B cell (primary cell): ENCODE measurements around the gene PER1. TPM values are rescaled to one million over a fixed set of nuclear protein-coding genes. Genes with fewer than 3 reads are reported as not detected.

ENCODE experiments used
- ATAC-seq: fragments of 200-7000 bp; cut with Tn5 transposase; one replicate; pipeline ENCODE4 v1.10.0; 2021; ENCODE audit warnings: low read depth, mild to moderate bottlenecking, moderate number of reproducible peaks, moderate library complexity
- CTCF ChIA-PET: fragments of 350-600 bp; sonication (Branson Sonifier 250); formaldehyde crosslinking; loops from one replicate; lab custom pipeline; 2021; ENCODE audit warnings: antibody characterized with exemption, inconsistent platforms; lab: Charles Lee
- POLR2A ChIA-PET: fragments of 350-600 bp; sonication (Branson Sonifier 250); formaldehyde crosslinking; loops from one replicate; lab custom pipeline; 2021; ENCODE audit warnings: antibody characterized with exemption; lab: Charles Lee
- DNase-seq: peaks from one replicate; pipeline ENCODE4 v3.0.0; 2013
- H2AFZ ChIP-seq: 2 replicates; pipeline ENCODE4 v1.6.1; 2012; ENCODE audit warnings: mild to moderate bottlenecking, low read depth, low read length; ENCODE audit not compliant: insufficient read depth, poor library complexity, severe bottlenecking
- H3K27ac ChIP-seq, 2 donors: 1 replicate in 1 of 2; 2 replicates in 1 of 2; pipeline ENCODE4 v1.5.1; 2012 to 2013; ENCODE audit warnings: low read length in 2 of 2, mild to moderate bottlenecking in 2 of 2, moderate library complexity in 1 of 2
- H3K27me3 ChIP-seq, 4 experiments: fragments of 200-600 bp in 1 of 4; sonication (generic) in 1 of 4; replicated peaks in 1 of 4; 1 replicate in 2 of 4; 2 replicates in 2 of 4; pipeline versions ENCODE4 v1.6.1 to v1.7.0; 2013 to 2016; ENCODE audit warnings: low read length in 3 of 4, mild to moderate bottlenecking in 2 of 4, mixed read lengths in 1 of 4, moderate library complexity in 1 of 4; ENCODE audit not compliant: insufficient read depth in 4 of 4, control insufficient read depth in 3 of 4; ENCODE audit errors: control extremely low read depth in 1 of 4
- H3K36me3 ChIP-seq, 2 experiments: replicated peaks in 1 of 2; 1 replicate in 1 of 2; 2 replicates in 1 of 2; pipeline versions ENCODE4 v1.6.1 to v1.7.1; 2013; ENCODE audit warnings: low read length in 1 of 2; ENCODE audit not compliant: insufficient read depth in 2 of 2, control insufficient read depth in 1 of 2; ENCODE audit errors: control extremely low read depth in 1 of 2, extremely low read depth in 1 of 2
- H3K4me1 ChIP-seq, 2 donors: fragments of 200-600 bp in 1 of 2; sonication (generic) in 1 of 2; 1 replicate in 1 of 2; 2 replicates in 1 of 2; pipeline versions ENCODE4 v1.5.1 to v1.6.1; 2013 to 2017; ENCODE audit warnings: low read length in 2 of 2; ENCODE audit not compliant: control insufficient read depth in 2 of 2, insufficient read depth in 2 of 2
- H3K4me2 ChIP-seq: replicated peaks from 2 replicates; pipeline ENCODE3; 2012; ENCODE audit warnings: mild to moderate bottlenecking, low read depth, low read length; ENCODE audit not compliant: poor library complexity, severe bottlenecking
- H3K4me3 ChIP-seq, 5 experiments: fragments of 200-600 bp in 1 of 5; sonication (generic) in 1 of 5; 1 replicate in 3 of 5; 2 replicates in 2 of 5; pipeline versions ENCODE4 v1.5.1 to v1.7.0; 2011 to 2016; ENCODE audit warnings: low read length in 4 of 5, mild to moderate bottlenecking in 4 of 5, low read depth in 2 of 5, control low read depth in 1 of 5, moderate library complexity in 1 of 5; ENCODE audit not compliant: insufficient read depth in 1 of 5; ENCODE audit errors: control extremely low read depth in 1 of 5, extremely low read depth in 1 of 5
- H3K79me2 ChIP-seq: fragments of 200-600 bp; sonication (generic); one replicate; pipeline ENCODE4 v1.6.0; 2016; ENCODE audit warnings: low read length; ENCODE audit not compliant: control insufficient read depth, insufficient read depth
- H3K9ac ChIP-seq: fragments of 200-600 bp; sonication (generic); 2 replicates; pipeline ENCODE4 v1.6.1; 2017; ENCODE audit warnings: mild to moderate bottlenecking, low read length, moderate library complexity
- H3K9me3 ChIP-seq, 3 donors: one replicate each; pipeline versions ENCODE4 v1.6.1 to v1.7.1; 2013; ENCODE audit warnings: low read length in 2 of 3; ENCODE audit not compliant: control insufficient read depth in 2 of 3, insufficient read depth in 1 of 3; ENCODE audit errors: control extremely low read depth in 1 of 3
- H4K20me1 ChIP-seq: 2 replicates; pipeline ENCODE4 v1.6.0; 2012; ENCODE audit warnings: mild to moderate bottlenecking, low read length; ENCODE audit not compliant: insufficient read depth, control insufficient read depth, poor library complexity, severe bottlenecking
- H3K27ac Mint-ChIP-seq: one replicate; pipeline ENCODE4 v1.8.0; 2021; ENCODE audit warnings: mixed read lengths
- H3K27me3 Mint-ChIP-seq: one replicate; pipeline ENCODE4 v1.8.0; 2021; ENCODE audit warnings: mixed read lengths
- H3K4me1 Mint-ChIP-seq: one replicate; pipeline ENCODE4 v1.8.0; 2021; ENCODE audit warnings: mixed read lengths
- H3K4me3 Mint-ChIP-seq: one replicate; pipeline ENCODE4 v1.8.0; 2021; ENCODE audit warnings: mixed read lengths
- H3K9me3 Mint-ChIP-seq: one replicate; pipeline ENCODE4 v1.8.0; 2022; ENCODE audit warnings: mixed read lengths; ENCODE audit not compliant: insufficient read depth
- CTCF ChIP-seq: fragments of 200-600 bp; IDR thresholded peaks from one replicate; pipeline ENCODE4 v1.8.0; 2022; ENCODE audit warnings: antibody characterized with exemption, mild to moderate bottlenecking
- EZH2 ChIP-seq: IDR thresholded peaks from 2 replicates; pipeline ENCODE4 v1.6.1; 2012; ENCODE audit warnings: borderline replicate concordance, low read depth, mild to moderate bottlenecking, moderate library complexity, low read length; ENCODE audit not compliant: insufficient read depth, poor library complexity, severe bottlenecking
- WGBS: methylation state at CpG from one replicate; pipeline ENCODE4 v1.1.5; 2013; ENCODE audit warnings: missing lambda C conversion rate; ENCODE audit not compliant: insufficient coverage; 5-methylcytosine and 5-hydroxymethylcytosine counted together
- intact Hi-C: fragments of 100-400 bp; cut with micrococcal nuclease; formaldehyde crosslinking; loops from one replicate; pipeline ENCODE4 v1.10.0; 2022
- polyA plus RNA-seq: library from polyadenylated mRNA; depleted of rRNA; stranded (reverse); fragments of >200 nt; gene quantifications from 2 replicates; pipeline ENCODE4 v1.2.3, GENCODE V29; 2012
- total RNA-seq, 2 donors: library from RNA; stranded (reverse); fragments of 120-200 nt in 1 of 2; gene quantifications; 1 replicate in 1 of 2; 2 replicates in 1 of 2; pipeline versions ENCODE4 v1.2.3 to v1.2.4, GENCODE V29; 2013 to 2022

PER1 gene
- total and polyA plus RNA-seq, 2 donors (not counting 1 experiment from before 2014, with no cell fraction given): 120 to 176 TPM

GRCh38 chr17:8154608-8155155 is 2.5 kb upstream of the PER1 start:
- peaks cover 49% of the 10 kb centered on the region for H3K4me1 Mint-ChIP-seq
- H4K20me1 ChIP-seq: peaks cover 52% of the 10 kb centered on the region
- no peak overlapping the region for H2AFZ ChIP-seq
- H3K27me3 ChIP-seq: no peaks in the 10 kb centered on the region
- H3K4me1 ChIP-seq: peaks cover 59 to 88% of the 10 kb centered on the region in 2 donors
- peak overlapping the region; percentile 88 for H3K4me2 ChIP-seq
- TF ChIP-seq CTCF: no peak
- TF ChIP-seq EZH2: no peak
- H3K9me3 ChIP-seq: peaks cover 0 to 6% (median 0%) of the 10 kb centered on the region in 3 donors
- no peak for ATAC-seq
- ChIA-PET POLR2A (interaction anchor here (0.6 to 4.5 kb wide), 6 partner anchors 33 to 467 kb away, joined by 3 to 23 read pairs (median 4); partner anchors contain the start of genes ALOXE3, AURKB and TP53), CTCF (interaction anchor here (1.5 to 1.6 kb wide), 2 partner anchors 16 to 36 kb away, joined by 3 to 4 read pairs; no protein-coding TSS in a partner anchor)
- no peaks in the 10 kb centered on the region for H3K9me3 Mint-ChIP-seq
- no peak for DNase-seq
- H3K4me3 Mint-ChIP-seq: no peak overlapping the region
- intact Hi-C loops: no loop called here
- no peaks in the 10 kb centered on the region for H3K27me3 Mint-ChIP-seq
- peaks cover 0 to 13% of the 10 kb centered on the region in 2 experiments for H3K36me3 ChIP-seq
- peak overlapping the region; percentile 97 to 100 for H3K27ac ChIP-seq
- peaks cover 44% of the 10 kb centered on the region for H3K79me2 ChIP-seq
- H3K4me3 ChIP-seq: peak overlapping the region in 4 of 5 experiments; percentile 22 to 96 (median 84)
- peak overlapping the region; percentile 19 for H3K9ac ChIP-seq
- H3K27ac Mint-ChIP-seq: no peak overlapping the region
- WGBS: 76% methylated on average over 10 of the region's 11 CpGs
